HG02973 (cell line): ENCODE measurements around the gene ARPC5L.

Source experiments
- ATAC-seq: cut with Tn5 transposase; IDR thresholded peaks from one replicate; pipeline ENCODE4 v1.9.1; 2021; ENCODE audit warnings: moderate library complexity; ENCODE audit not compliant: unreplicated experiment

Gene ARPC5L

DNA sequence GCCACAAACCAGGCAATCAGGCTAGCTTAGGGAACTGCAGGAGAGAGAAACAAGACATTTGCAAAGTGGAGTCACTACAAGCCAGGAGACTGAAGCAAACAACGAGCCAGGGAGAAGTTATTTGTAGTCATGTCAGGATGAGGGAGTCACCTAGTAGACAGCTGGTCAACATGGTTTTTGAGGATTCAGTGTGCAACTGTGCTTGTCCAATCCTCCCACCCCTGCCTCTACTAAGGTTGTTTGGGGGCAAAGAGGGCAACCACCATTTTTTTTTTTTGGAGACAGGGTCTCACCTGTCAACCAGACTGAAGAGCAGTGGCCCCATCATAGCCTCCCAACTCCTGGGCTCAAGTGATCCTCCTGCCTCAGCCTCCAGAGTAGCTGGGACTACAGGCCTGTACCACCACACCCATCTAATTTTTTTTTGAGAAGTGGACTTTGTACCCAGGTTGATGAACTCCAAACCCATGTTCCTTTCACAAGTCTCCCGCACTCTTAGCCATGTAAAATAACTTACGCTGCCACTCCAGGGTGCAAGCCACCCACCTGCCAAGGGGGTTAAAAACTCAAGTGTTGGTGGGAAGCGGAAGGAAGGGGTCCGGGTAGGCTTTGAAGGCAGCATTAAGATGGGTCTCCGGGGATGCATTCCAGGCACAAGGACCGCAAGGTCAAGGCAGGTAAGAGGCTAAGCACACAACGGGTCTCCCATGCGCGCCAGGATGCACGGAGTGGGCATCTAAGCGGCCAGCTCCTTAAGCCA, 1.2 kb upstream of the ARPC5L start:
- ATAC-seq, result no peak

DNA sequence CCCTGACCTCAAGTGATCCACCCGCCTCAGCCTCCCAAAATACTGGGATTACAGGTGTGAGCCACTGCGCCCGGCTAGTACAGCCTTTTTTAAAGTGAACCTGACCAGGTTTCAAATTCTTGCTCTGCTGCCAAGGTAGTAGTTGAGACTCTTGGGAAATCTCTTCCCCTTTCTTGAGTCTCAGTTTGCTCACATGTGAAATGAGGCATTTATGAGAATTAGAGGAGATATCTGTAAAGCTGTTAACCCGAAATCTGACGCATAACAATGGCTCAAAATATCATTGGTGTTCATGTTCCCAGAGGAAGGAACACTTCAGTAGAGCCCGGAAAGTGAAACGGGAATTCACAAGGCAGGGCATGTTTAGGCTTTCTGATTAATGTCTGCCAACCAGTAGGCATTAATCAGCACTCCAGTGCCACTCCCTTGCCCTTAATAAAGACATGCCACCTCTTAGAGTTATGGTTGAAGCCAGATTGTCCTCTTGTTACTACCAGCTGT, 1.5 kb downstream of the ARPC5L start:
- ATAC-seq, result no peak

DNA sequence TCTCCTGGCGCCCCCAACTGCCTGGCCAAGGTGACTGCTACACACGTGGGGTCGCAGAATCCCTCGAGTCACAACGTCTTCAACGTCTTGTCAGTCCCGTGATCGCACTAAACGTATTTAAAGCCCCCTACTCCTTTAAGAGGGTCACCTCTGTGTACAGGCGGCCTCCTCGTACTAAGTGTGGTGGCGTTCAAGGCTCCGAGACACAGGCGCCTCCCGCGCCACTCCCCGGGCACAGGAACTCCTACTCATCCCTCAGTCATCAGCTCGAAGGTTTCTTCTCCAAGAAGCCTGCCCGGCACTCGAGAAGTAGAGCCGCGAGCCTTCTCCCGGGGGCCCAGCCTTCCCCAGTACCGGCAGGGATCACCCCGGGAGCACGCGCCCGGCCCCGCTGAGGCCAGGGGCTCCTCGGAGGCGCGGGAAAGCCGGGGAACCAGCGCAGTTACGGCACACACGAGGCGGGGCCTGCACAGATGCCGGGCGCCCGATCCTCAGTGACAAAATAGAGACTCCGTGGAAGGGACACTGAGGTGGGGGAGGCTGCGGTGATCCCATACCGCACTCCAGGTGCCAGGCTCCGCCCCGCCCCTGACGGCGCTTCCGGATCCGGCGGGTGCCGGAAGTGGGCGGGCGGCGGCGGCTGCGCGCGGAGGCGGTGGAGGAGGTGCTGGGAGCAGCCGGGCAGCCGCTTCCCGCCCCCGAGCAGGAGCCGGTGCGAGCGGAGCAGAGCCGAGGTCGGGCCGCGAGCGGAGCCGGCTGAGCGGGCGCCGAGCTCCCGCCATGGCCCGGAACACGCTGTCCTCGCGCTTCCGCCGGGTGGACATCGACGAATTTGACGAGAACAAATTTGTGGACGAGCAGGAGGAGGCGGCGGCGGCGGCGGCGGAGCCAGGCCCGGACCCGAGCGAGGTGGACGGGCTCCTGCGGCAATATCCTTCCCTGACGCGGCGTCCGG, 6.9 kb downstream of the ARPC5L start:
- ATAC-seq, result peak; percentile 54

GRCh38 chr9:124869466-124869985, 7.6 kb downstream of the ARPC5L start:
- peak; percentile 4 for ATAC-seq

DNA sequence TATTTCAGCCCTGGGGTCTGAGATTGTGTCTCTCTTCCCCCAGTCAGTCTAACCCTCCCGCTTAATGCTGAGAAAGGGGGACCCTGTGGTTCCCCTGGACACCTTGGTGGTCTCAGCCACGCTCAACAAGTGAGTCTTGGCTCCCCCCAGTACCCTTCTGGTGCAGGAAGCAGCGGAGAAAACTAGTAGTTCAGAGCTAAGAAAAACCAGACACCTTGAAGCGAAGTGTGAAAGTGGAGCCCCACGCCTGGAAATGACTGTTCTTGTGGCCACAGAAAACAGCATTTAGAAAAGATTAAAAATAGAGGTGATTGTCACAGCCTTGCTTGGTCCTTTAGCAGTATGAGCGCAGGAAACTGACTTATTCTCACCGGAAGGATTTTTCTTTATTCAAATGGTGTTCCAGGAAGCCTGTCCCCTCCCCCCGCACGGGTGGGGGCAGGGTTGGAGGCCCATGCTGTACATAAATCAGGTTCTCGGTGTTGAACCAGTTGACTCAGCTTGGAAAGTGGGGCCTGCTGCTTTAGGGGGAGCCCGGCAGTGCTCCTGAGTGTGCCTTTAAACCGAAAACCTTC, 8.1 kb downstream of the ARPC5L start:
- ATAC-seq, result peak; percentile 36

DNA sequence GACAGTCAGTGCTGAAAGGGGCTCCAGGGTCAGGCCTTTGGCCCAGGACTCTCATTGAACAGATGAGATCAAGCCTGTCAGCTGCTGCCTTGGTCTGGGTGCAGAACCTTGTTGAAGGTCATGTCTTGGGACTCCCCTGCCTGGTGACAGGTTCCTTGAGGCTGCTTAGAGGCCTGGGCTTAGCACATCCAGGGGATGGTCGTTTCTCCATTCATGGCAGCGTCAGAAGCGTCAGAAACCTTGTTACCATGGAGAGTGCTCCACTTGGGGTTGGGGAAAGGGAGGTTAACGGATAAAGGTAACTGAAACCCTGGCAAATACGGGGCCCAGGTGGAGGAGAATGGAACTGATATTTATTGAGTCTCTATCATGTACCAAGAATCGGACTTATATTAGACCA, 8.8 kb downstream of the ARPC5L start:
- ATAC-seq, result no peak

- ATAC-seq, result no peak
These were observed 9.2 kb downstream of the ARPC5L start for GRCh38 chr9:124871156-124871561.

DNA sequence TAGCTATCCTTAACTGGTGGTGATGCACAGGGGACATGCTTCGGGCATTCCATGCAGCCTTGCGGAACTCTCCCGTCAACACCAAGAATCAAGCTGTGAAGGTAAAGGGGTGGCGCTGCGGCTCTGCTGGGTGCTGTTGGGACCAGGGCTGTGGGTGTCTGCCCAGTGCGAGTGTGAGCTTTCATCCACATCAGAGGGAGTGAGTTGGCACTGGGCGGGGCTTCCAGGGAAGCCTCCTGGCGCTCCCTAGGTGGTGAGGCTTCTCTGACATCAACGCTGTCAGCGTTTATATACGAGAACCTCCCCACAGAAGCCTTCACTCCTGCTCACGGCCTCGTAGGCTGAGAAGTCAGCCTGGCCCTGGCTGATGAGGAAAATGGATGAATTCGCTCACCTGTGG, 11.7 kb downstream of the ARPC5L start:
- ATAC-seq, result no peak

- no peak for ATAC-seq
These were observed 13.6 kb downstream of the ARPC5L start for GRCh38 chr9:124875501-124875900.

DNA sequence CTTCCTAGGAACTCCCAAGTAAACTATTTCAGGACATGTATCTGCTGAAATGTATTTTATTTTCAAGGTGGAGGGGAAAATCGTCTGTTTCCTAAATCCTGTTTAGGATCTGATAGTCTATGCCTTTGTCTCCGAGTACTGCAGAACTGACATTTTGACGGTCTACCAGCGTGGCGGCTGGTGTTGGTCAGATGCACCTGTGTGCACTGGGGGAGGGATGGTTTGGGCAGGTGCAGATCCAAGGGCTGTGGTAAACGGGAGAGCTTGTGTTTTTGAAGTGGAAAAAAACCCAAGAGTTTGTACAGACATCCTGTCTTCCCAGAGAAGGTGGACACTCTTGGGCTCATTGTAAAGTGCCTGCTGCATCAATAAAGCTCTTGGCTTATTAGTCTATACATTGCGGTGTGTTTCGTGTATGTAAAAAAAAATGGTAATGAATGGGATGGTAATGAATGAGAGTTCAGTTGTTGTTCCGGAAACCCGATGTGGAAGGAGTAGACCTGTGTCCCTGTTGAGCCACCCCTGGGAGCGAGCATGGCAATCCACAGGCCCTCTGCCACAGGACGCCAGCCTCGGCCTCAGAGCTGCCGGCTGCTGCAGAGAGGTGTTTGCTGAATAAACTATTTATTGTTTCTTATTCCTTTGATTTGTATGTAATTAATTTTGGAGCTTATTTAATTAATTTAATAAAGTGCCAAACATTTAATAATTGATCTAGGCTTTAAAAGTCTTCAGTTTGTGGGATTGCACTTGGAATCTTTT, 15.3 kb downstream of the ARPC5L start:
- ATAC-seq, result no peak

DNA sequence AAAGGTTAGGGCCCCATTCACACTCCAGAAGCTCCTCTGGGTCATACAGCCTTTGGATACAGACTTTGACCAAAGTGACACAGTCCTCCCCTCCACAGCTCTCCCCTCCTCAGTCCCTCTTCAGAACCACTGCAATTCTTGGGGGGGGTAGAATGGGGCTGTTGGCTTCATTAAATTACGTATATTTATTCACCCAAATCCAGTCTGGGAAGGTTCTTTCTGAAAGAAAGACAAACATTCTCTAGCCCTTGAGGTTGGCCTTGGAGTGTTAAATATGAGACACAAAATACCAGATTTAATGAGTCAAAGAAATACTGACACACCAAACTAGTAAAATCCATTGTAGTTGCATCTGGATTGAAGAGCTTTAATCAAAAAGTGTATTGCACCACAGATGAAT, 16.1 kb downstream of the ARPC5L start:
- ATAC-seq, result no peak

- no peak for ATAC-seq
These were observed 16.6 kb downstream of the ARPC5L start for GRCh38 chr9:124878518-124878917.

GRCh38 chr9:124879226-124879625, 17.3 kb downstream of the ARPC5L start:
- ATAC-seq, result no peak

GRCh38 chr9:124880501-124880900, 18.6 kb downstream of the ARPC5L start:
- no peak for ATAC-seq

GRCh38 chr9:124881138-124881743, 19.3 kb downstream of the ARPC5L start:
- ATAC-seq, result no peak

GRCh38 chr9:124882231-124882630, 20.3 kb downstream of the ARPC5L start:
- ATAC-seq, result no peak

DNA sequence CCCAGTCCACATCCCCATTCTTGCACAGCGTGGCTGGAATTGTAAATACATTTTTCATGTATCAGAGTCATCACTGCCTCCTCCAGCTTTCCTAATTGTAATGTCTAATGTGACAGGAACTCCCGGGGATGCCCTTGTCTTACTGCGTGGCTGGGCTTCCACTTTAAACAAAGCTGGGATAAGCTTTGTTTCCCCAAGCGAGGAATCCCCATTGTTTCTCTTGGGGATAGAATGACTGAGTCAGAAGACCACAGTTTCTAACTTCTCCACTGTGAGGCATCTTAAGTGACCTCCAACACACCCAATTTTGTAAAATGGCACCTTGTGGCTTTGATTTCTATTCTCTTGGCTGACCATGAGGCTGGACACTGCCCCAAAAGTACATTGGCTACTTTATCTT, 22.4 kb downstream of the ARPC5L start:
- no peak for ATAC-seq

DNA sequence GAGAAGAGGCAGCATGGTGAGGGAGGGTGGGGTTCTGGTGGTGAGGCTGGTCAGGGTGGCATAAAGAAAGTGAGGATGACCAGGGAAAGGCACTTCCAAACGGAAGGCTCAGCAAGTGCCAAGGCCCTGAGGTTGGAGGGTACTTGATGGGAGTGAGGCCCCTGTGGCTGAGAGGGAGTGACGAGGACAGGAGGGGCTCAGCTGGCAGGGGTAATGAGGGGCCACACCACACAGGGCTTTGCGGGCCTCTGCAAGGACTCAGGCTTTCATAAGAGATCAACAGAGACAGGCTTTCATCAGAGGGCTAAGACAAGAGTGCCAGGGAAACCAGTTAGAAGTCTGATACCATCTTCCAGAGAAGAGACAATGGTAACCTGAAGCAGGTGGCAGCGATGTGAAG, 23.6 kb downstream of the ARPC5L start:
- no peak for ATAC-seq

GRCh38 chr9:124886461-124886860, 24.5 kb downstream of the ARPC5L start:
- ATAC-seq, result no peak

DNA sequence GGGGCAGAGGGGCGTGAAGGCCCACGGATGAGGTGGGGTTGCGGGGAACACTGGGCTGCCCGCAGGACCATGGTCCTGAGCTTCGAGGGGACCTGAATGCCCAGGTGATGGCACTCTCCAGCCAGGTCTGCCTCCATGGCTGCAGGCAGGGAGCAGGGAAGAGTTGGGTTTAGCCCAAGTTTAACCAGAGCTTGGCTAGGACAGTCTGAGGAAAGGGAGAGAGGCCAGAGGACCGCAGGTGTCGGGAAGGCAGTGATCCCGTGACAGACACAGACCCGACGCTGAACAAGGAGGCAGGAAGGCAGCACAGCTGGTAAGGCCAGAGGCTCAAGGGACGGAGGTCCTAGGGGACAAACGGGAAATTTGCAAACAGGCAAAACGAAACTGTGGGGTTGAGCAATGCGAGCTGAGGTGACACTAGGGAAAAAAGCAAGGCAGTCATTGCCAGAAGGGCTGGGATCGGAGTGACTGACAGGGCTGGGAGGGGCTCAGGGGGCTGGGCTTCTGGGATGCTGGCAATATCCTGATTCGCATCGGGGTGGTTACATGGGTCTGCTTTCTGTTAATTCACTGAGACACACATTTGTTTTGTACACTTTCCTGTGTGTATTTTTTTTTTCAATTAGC, 25.0 kb downstream of the ARPC5L start:
- no peak for ATAC-seq
